GM12872 (cell line): ENCODE data around the gene C9orf50.
A peak's percentile ranks its signal among the peaks of the same experiment; 100 is the strongest.

Experiments
- TF ChIP-seq, protein P1 (sequence below): IDR thresholded peaks from 3 replicates; pipeline ENCODE4 v1.5.1; 2011; ENCODE audit warnings: low read depth, mild to moderate bottlenecking, low read length, moderate library complexity; ENCODE audit not compliant: insufficient read depth

Gene C9orf50

DNA sequence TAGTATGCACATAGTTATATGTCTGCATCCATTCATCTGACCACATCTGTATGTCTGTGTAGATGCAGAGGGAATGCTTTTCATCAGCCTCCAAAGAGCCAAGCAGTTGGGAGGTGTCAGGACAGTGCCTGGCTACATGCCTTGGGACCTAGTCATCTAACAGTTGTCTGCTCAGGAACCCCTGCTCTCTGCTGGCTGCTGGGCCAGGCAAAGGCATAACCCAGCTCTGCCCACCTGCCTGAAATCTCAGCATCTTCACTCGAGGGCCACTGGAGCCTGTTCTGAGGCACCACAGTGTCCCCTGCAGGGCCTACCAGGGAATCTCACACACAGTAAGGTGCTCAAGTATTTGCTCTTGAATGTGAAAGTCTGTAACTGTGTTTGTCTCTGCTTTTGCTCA, 3.7 kb downstream of the C9orf50 start:
- TF ChIP-seq, protein P1, sequence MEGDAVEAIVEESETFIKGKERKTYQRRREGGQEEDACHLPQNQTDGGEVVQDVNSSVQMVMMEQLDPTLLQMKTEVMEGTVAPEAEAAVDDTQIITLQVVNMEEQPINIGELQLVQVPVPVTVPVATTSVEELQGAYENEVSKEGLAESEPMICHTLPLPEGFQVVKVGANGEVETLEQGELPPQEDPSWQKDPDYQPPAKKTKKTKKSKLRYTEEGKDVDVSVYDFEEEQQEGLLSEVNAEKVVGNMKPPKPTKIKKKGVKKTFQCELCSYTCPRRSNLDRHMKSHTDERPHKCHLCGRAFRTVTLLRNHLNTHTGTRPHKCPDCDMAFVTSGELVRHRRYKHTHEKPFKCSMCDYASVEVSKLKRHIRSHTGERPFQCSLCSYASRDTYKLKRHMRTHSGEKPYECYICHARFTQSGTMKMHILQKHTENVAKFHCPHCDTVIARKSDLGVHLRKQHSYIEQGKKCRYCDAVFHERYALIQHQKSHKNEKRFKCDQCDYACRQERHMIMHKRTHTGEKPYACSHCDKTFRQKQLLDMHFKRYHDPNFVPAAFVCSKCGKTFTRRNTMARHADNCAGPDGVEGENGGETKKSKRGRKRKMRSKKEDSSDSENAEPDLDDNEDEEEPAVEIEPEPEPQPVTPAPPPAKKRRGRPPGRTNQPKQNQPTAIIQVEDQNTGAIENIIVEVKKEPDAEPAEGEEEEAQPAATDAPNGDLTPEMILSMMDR = peak; percentile 57

DNA sequence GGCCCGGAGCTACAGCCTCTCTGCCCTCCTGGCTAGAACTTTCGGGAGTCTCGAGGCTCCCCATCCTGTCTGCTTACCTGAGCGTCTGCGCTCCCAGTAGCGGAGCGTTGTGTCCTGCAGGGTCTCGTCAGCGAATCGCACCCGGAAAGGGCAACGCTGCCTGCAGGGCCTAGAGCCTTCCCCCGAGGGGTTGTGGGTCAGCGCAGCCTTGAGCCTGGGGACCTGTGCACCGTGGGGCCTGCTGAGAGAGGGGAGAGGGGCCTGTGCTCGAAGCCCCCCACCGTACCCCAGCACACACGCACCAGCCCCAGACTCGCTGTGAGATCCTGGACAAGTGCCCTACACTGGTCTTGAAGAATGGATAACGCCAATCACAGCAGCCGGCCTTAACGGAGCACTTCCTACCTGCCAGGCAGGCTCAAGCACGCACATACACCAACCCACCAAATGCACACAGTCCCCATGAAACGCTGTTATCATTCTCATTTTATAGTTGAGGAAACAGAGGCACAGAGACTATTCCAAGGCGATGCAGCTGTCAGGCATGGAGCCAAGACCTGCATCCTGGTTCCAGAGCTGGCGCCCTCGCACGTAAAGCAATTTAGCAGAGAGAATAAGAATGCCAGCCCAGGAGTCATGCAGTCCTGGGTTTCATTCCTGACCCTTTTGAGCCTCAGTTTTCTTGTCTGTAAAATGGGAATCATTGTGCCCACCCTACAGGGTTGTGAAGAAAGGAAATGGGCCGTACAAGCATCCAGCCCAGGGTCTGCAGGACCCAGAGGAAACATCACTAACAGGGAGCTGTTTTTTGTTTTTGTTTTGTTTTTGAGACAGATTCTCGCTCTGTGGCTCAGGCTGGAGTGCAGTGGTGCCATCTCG, 5.3 kb downstream of the C9orf50 start:
- TF ChIP-seq, protein P1 = no peak

DNA sequence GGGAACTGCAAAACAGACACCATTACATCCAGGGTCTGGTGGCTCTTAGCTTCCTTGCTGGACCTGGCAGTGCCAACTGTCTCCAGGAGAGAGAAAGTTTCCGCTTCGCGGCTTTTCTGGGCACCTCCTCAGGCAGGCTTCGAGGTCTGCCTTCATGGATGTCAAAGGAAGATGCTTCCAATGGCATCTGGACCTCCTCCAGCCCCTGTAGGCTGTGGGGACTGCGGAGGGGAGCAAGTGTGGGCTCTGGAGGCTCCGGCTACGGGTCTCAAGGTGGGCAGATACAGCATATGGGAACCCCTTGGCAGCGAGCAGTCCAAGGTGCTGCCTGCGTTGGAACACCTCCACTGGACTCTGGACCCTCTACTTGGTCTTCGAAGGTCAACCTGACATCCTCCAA, 6.0 kb downstream of the C9orf50 start:
- TF ChIP-seq, protein P1 = no peak

DNA sequence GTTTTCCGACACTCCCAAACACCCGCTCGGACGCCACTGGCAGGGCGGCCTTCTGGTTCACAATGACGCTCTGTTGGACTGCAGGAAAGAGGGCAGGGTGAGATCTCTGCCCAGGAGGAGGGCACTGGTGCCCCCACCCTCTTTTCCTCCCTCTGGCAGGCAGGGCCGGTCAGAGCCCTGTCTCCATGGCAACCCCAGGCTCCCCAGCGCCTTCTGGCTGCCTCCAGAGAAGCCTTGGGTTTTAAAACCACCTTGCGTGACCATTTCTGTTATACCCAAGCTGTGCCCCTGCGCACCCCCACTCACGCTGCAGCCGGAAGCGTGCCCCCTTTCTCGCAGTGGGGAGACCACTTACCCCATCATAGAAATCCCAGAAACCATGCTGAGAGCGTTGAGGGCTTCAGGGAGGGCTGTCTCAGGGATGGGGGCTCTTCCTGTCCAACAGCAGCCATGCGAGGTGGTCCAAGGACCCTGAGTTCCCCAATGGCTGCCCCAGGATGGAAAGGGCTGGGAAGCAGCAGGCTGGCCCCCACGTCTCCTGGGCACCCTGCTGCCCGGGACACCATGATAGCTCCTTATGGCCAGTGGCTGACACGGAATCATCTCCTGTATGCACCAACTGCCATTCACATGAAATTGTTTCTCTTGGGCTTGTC, 7.3 kb downstream of the C9orf50 start:
- TF ChIP-seq, protein P1 = no peak

DNA sequence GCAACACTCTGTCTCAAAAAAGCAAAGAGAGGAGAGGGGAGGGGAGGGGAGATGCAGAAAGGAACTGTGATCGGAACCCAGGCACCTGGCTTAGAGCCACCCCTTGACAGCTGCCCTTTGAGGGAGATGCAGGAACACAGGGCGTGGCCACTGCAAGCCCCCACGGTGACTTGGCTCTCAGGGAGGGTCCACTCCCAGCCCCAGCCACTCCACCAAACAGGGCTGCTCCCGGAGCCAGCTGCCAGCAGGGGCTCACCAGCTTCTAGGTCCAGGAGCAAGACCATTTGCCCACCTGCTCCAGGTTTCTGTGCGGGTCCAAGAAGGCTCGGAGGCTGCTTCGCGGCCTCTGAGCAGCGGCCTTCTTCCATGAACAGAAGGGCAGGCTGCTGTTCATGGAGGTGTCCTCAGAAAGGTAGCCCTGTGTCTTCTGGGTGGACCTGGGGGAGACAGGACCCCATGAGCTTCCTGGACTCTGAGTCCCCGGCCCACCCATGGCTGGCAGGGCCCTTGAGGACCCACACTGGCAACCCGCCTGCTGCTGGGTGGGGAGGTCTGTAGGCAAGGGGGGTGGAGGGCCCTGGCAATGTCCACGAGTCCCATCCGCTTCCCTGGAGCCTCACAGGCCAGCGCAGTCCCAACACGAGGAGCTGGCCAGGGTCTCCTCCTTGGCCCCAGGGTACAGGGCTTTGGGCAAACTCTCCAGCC, 7.9 kb downstream of the C9orf50 start:
- TF ChIP-seq, protein P1 = no peak

DNA sequence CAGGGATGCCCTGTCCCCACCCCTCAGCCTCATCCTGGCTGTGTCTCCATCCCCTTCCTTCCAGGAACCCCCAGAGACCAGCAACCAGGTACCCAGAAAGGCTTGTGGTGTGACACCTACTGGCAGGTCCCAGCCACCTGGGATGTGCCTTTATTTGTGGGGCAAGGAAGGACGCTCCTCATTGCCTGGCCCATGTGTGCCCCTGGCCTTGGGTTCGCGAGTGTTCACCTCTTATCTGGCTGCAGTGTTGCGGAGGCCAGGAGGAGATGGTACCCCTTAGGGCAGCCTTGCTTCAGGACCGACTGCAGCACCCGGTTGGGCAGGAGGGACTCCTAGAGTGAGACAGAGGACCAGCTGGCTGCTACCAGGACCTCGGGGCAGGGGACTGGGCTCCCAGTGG, 8.8 kb downstream of the C9orf50 start:
- TF ChIP-seq, protein P1 = 0 out of 3 replicates have a peak, but pooled peaks have one; percentile 13

DNA sequence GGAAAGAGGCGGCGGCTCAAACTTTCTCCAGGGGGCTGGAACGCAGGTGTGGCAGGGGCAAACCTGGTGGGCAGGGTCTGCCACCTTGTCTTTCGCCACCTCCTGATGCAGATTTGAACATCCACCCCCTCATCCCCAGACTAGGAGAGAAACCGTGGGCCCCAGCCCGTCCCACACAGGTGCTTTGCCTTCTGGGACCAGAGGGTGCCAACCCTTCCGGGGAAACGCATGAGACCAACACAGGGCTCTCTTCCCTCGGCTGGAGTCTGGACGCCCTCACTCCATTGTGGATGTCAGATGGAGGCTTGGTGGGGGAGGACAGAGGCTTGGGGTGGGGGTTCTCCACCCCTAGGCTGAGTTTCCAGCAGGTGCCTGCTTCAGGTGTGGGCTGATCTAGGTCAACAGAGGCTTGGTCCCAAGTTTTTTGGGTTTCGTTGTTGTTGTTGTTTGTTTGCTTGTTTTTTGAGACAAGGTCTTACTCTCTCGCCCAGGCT, 9.5 kb downstream of the C9orf50 start:
- TF ChIP-seq, protein P1 = no peak
